Renal cortex interstitium (tissue), 11 donors: Measurements from ENCODE around the gene SNX1. TPM values are rescaled to one million over a fixed set of nuclear protein-coding genes. Genes with fewer than 3 reads are reported as not detected.
"Not testable (repeated sequence)": the region's sequence is repeated elsewhere in the genome, so short reads cannot be mapped to it uniquely, and the experiment has no call there.

ENCODE experiments used
- DNase-seq, 11 donors: peaks; one replicate each; pipeline ENCODE4 v3.0.0-alpha.2; 2013; ENCODE audit warnings: low read depth in 9 of 11, low spot score in 4 of 11; ENCODE audit errors: extremely low read depth in 1 of 11
- polyA plus RNA-seq, 3 donors: library from polyadenylated mRNA; unstranded; fragments of 120-200 nt; gene quantifications; one replicate each; pipeline ENCODE4 v1.2.1, GENCODE V29; 2013; ENCODE audit not compliant: insufficient read length in 3 of 3

The SNX1 gene
- polyA plus RNA-seq, 3 donors: 103 to 113 (median 106) TPM

DNA sequence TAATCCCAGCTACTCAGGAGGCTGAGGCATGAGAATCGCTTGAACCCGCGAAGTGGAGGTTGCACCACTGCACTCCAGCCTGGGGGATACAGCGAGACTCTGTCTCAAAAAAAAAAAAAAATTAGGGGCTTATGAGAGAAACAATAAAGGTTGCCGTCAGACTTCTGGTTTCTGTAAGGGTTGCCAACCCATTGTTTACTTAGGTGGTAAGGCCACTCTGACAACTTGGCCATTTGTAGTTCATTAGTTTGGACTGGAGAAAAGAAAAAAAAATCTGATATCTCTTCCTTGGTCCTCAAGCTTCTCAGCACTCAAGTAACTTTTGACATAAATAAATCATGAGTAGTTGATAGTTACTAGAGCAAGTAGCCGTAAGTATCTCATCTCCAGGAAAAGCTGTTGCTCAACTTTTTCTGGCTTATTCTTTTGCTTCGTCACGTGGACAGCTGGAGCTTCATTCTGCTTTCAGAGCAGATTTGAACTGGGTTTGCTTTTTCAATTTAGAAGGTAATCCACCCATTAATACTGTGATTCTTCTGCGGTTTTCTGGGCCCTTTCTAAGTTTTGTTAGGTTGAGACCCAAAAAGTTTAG, 9.4 kb downstream of the SNX1 start:
- DNase-seq: no peak

DNA sequence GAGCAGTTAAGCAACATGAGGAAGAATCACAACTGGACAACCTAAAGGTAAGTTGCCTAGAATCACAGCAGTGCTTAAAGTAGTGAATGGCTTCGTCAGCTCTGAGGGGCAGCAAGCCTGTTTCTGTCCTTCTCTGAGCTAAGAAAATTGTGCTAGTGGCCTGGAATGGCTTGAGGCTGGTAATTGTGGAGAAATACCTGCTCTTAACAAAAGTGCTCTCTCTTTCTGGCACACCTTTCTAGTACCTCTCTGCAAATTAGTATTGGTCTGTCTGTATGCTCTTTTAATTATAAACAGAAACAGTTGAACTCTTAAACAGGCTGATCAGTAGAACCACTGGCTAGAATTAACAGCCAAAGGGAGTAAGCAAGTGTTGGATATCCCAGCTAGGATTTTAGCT, 11.6 kb downstream of the SNX1 start:
- DNase-seq: no peak

DNA sequence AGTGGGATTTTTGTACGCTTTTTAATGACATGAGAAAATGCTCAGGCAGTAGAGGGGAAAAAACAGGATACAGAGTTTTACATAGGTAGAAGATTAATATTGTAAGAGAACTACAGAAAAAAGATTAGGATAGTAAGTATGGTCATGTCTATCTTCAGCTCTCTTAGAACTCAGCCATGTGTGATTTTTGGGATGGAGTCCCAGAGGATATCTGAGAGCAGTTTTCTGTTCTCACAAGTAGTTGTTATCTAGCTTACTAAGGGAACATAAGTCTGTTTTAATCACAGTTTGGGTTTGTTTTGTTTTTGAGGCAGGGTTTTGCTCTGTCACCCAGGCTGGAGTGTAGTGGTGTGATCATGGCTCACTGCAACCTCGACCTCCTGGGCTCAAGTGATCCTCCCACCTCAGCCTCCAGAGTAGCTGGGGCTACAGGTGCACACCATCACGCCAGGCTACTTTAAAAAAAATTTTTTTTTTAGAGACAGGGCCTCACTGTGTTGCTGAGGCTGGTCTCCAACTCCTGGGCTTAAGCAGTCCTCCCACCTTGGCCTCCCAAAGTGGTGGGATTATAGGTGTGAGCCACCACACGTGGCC, 14.4 kb downstream of the SNX1 start:
- DNase-seq: not testable (repeated sequence)

DNA sequence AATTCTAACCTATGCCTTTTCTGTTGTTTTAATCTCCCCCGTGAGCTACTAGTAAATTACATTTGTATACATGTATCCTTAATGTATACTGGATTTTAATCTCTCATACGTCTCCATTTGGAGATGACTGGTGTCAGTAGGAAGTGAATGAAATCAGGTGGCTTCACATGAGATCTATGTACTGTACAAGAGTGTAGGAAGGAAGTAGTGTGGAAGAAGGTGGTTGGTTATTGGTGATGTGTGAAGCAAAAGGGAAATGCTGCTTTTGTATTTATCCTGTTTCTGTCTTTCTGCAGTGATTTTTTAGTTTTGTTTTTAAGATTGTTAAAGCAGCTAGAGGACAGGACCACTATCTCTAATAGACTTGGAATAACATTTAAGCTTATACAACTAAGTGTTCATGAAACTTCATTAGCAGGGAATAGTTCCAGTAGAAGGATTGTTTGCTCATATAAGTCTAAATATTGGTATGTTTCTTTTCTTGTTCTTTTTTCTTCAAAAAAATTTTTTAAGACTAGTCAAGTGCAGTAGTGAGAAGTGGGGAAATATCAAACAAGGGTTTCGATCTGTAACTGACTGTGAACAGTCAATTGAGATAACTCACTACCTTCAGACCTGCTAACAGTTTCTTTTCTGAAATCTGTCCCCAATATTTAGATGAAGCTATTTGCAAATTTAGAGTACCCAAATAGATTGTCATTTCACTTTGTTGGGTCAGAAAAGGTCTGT, 15.3 kb downstream of the SNX1 start:
- DNase-seq: no peak

DNA sequence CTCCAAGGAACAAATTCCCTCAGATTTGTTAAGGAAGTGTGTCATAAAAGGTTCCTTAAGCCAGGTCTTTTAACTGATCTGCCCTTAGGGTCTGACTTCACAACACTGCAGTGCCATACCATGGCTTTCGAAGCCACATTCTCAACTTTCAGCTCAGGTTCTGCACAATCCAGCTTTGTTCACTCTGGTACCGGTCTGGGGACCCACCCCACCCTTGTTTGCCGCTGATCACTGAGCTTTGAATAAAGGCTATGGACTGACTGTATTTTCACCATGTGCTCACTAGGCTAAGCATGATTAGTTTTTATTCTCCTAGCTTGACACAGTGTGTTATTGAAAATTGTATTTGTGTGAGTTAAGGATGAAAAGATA, 15.9 kb downstream of the SNX1 start:
- no peak for DNase-seq

DNA sequence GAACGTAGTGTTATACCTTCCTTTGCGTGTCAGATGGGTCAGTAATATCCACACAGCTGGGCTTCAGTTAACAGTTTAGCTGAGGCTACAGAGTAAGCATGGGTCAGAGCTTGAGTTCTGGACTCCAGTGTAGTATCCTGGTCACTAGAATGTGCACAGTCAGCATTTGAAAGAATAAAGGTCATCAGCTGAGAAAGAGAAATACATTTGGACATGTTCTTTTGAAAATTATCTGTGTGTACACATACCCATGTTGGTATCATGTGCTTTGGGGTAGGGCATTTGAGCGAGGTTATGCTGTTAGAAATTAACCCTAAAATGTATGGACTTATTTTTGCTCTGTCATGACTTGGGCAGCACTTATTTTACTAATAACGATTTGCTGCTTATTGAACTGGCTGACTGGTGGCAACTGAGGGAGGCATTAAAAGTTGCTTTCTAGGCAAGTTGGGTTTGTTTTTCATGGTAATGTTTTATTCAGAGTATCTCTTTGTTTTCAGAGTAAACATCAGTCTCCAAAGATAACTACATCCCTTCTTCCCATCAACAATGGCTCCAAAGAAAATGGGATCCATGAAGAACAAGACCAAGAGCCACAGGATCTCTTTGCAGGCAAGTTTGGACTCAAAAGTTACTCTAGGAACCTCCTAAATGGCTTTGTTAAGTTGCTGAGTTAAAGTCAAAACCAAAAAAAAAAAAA, 16.4 kb downstream of the SNX1 start:
- DNase-seq: peak in 1 of 11 donors; percentile 27

DNA sequence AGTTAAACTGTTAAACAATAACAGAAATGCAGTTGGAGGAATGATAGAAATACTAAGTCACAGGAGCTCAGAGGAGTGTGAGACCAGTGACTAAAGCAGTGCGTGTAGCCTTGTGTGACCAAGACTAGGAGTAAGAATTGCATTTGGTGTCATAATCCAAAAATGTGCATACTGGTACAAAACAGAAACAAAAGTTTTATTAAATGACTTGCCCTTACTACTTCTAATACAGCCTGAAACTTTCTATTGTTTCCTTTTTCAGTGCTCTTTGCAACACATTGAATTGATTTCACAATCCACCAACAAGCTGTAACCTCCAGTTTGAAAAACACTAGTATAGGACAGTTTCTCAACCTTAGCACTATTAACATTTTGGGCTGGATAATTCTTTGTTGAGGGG, 17.1 kb downstream of the SNX1 start:
- no peak for DNase-seq

DNA sequence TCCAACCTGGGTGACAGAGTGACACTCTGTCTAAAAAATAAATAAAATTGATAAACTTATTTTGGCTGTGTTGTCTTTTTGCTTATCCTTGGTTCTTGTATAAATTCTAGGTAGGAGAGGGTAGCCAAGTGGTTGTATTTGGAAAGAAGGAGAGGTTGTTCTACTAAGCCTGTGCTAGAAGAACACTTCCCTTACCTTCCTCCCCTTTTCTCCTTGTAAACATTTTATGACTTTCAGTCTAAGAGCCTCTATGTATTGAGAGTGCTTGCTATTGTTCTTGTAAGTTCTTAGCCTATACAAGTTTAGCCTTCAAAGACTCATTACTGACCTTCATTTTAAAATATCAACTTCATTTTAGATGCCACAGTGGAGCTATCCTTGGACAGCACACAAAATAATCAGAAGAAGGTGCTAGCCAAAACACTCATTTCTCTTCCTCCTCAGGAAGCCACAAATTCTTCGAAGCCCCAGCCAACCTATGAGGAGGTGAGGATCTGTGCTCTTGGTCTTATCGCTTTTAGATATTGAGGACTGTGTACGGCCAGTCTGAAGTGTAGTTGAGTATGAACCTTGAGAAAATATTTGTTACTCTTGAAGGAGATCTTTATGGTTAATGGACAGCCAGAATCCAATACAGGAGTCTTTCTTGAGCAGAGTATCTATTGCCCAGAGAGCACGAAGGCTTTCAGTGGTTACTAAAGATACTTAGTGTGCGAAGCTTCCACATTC, 22.1 kb downstream of the SNX1 start:
- no peak for DNase-seq

DNA sequence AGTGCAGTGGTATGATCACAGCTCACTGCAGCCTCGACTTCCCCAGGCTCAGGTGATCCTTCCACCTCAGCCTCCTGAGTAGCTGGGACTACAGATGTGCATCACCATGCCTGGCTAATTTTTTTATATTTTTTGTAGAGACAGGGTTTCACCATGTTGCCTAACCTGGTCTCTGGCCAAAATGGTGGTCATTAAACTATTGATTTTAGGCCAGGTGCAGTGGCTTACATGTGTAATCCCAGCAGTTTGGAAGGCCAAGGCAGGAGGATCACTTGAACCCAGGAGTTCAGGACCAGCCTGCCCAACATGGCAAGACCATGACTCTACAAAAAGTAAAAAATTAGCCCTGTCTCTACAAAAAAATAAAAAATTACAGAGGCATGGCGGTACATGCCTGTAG, 24.5 kb downstream of the SNX1 start:
- not testable (repeated sequence) for DNase-seq

DNA sequence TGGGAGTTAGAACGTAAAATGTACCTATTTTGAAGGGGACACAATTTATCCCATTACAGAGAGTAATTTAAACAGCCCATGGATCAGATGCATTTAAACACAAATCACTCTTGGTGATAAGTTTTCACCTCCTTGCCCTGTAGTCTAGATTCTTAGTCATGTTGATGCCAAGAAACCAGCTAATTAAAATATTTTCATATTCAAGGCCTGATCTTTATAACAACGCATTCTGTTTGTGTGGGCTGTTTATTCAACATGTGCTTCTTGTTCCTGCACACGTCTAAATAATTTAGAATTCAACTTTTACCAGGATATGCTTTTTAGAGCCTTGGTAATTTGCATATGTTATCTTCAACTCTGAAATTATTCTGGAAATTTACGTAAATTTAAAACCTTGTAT, 25.8 kb downstream of the SNX1 start:
- no peak for DNase-seq

DNA sequence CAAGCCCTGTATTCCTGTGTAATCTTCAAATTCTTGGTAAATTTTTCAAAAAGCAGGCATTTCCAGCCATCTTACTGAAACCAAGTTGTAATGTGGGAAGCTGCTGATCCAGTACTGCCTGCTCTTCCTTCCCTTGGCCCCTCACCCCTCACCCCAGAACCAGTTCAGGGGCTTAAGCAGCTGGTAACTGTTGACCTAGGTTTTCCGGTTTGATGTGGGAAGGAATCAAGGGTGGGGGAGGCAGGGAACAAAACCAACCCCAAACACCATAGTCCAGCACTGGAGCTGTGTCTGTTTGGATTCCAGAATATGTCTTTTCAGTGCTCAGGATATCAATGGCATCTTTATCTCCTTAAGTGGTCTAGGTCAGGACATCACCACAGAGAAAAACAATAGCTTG, 26.7 kb downstream of the SNX1 start:
- DNase-seq: no peak

DNA sequence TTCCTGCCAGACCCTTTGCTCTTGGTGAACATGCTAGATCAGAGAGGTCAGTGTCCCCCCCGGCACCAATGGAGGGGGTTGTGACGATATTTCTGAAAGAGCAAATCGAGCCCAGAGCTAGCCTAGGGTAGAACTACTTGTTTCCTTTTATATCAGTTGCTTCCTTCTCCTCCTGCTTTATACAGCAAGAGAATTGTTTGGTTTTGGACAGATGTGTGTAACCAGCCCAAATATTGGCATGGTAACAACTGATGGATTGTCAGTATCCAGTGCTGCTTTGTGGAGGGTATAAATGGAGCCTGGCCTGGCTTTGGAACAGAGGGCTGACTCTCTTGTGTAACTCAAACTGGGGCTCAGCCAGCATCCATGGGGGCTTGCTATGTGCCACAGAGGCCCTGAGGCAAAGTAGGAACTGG, 27.2 kb downstream of the SNX1 start:
- DNase-seq: no peak

DNA sequence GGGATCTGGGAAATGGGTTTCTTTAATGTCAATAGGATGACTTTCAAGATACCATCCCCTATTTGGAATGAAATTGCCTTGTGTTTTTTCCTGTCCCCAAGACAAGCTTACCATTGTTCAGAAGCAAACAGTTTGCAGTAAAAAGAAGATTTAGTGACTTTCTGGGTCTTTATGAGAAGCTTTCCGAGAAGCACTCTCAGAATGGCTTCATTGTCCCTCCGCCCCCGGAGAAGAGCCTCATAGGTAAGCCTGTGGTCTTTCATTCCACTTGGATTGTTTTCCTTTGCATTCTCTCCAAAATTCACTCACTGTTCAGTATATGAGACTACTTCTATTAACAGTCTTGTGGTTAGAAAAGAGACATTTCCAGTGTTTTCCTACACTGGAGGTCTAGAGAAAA, 30.2 kb downstream of the SNX1 start:
- no peak for DNase-seq

DNA sequence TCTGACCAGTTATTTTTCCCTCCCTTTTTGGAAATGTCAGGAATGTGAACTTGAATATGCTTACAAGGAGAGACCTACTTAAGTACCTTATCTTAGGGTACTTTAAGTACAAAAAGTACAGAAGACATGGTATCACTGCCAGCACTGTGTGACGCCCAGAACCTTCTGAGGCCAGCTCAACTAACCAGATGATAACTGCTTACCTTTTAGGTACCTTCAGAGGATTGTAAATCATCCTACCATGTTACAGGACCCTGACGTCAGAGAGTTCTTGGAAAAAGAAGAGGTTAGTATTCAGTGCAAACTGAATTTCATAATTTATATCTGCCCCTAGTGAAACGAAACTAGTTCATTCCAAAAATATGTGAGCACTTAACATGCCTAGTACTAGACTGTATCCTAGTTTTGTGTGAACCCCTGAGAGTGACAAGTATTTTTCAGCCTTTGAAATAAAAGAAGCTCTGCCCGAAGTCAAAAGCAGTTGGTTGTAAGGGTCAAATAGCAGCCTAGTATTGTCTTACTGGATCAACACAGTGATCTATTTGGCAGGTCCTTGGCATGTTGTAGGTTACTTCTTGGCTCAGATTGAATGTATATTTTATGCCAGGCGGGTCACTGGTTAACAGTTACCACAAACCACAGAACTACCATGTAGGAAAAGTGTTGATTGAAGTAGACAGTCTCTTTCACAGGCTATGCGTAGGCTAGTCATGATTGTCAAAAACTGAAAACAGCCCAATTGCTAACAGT, 31.9 kb downstream of the SNX1 start:
- no peak for DNase-seq

DNA sequence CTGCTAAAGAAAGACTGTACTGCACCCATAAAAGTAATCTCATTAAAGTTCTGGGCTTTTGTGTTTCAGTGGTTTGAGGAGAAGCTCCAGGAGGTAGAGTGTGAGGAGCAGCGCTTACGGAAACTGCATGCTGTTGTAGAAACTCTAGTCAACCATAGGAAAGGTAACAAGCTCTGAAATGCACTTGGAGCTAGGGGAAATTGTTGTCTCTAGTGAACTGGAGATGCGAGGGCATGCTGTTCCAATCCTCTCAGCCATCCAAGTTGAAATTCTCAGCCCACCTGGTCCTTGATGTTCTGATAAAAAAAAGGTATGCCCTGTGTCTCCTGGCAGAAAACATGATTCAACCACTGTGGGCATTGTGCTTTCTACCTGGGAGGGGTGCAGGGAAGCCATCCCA, 34.4 kb downstream of the SNX1 start:
- no peak for DNase-seq

DNA sequence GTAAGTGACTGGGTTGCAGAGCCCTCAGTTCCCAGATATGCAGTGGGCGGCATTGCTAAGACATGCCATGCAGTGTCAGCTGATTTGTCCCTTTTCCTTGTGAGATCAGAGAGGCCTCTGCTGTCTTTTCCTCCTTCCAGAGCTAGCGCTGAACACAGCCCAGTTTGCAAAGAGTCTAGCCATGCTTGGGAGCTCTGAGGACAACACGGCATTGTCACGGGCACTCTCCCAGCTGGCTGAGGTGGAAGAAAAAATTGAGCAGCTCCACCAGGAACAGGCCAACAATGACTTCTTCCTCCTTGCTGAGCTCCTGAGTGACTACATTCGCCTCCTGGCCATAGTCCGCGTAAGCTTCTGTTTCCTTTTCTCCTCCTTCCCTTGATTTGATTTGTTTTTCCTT, 35.8 kb downstream of the SNX1 start:
- DNase-seq: no peak

DNA sequence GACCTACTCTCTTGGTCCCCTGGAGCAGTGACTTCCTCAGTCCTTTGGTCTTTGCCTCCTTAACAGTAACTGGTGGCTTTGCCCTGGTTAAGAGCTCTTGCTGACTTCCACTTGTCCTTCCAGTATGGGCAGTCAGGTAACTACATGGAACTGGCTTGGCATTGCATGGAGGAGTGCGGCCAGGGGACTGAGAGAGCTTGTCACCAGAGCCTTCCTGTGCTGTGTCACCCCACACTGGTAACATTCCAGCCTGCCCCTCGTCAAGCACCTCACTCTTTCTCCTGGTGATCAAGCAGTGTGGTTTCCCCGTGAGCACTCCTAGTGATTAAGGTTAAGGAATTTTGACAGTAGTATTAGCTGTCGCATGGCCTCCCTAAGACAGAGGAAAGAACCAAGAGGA, 36.4 kb downstream of the SNX1 start:
- DNase-seq: no peak

DNA sequence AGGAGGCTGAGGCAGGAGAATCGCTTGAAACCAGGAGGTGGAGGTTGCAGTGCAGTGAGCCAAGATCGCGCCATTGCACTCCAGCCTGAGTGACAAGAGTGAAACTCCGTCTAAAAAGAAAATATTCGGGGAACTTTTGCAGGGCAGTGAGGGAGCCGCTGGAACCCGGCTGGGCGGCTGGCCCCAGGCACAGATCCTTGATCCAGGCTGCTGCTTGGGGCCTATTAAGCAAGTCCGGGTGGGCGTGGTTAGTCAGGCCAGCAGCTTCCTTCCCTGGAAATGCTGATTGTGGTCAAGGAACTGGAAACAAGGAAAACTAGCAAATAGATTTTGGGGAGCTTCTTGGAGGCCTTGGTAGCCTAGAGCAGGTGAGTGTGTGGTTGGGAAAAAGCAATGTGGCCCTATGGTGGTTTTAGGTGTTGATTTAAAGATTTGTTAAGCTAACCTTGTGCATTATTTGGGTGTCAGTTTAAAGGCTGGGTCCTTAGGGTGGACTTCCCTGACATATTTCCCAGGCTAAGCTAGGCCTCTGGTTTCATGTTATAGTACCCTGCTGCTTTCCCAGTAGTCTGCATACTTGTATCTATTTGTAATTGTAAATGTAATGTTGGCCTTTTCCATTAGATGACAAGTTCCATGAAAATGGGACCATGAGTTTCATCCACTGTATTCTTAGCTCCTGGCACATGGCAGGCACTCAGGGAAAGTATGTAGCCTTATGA, 38.0 kb downstream of the SNX1 start:
- no peak for DNase-seq
